Right lobe of liver (tissue), 6 donors: ENCODE measurements around the gene ALOXE3. TPM values are rescaled to one million over a fixed set of nuclear protein-coding genes. Genes with fewer than 3 reads are reported as not detected.

Experiments
- ATAC-seq, 4 donors: fragments of 200-7000 bp; cut with Tn5 transposase; one replicate each; pipeline ENCODE4 v1.9.1; 2020; ENCODE audit warnings: mild to moderate bottlenecking in 4 of 4, moderate library complexity in 4 of 4
- DNase-seq, 3 donors: peaks; one replicate each; pipeline ENCODE4 v3.0.0-alpha.2; 2020
- H3K27ac ChIP-seq, 3 donors: fragments of 200-600 bp; one replicate each; pipeline ENCODE4 v1.8.0; 2022
- H3K27me3 ChIP-seq, 2 donors: fragments of 200-600 bp; one replicate each; pipeline ENCODE4 v1.8.0; 2022
- H3K36me3 ChIP-seq, 4 donors: fragments of 200-600 bp; sonication (generic) in 1 of 4; one replicate each; pipeline versions ENCODE4 v1.5.1 to v1.8.0; 2017 to 2022; ENCODE audit warnings: control low read depth in 1 of 4
- H3K4me1 ChIP-seq, 4 donors: fragments of 200-600 bp; sonication (generic) in 1 of 4; one replicate each; pipeline versions ENCODE4 v1.5.1 to v1.8.0; 2017 to 2022; ENCODE audit warnings: control low read depth in 1 of 4
- H3K4me3 ChIP-seq, 3 donors: fragments of 200-600 bp; one replicate each; pipeline ENCODE4 v1.8.0; 2022
- H3K9me3 ChIP-seq, 4 donors: fragments of 200-600 bp; sonication (generic) in 1 of 4; one replicate each; pipeline versions ENCODE4 v1.5.1 to v1.8.0; 2017 to 2022; ENCODE audit warnings: control low read depth in 1 of 4
- CTCF ChIP-seq, 4 donors: fragments of 200-600 bp in 3 of 4; fragments of 450-650 bp in 1 of 4; IDR thresholded peaks; one replicate each; pipeline versions ENCODE4 v1.5.1 to v1.8.0; 2016 to 2022; ENCODE audit warnings: antibody characterized with exemption in 4 of 4, mild to moderate bottlenecking in 2 of 4
- POLR2A ChIP-seq: fragments of 450-650 bp; IDR thresholded peaks from one replicate; pipeline ENCODE4 v1.6.1; 2017; ENCODE audit warnings: antibody characterized with exemption, mild to moderate bottlenecking
- WGBS: methylation state at CpG from one replicate; pipeline ENCODE4 v1.1.6; 2018; ENCODE audit warnings: low coverage, low lambda C conversion rate; ENCODE audit not compliant: insufficient coverage; ENCODE audit errors: missing lambda C conversion rate; 5-methylcytosine and 5-hydroxymethylcytosine counted together
- intact Hi-C, 2 donors: fragments of 100-400 bp; cut with DNase I; formaldehyde crosslinking; loops; one replicate each; pipeline versions ENCODE4 v1.11.2 to v1.14.1; 2022
- total RNA-seq, 6 experiments: library from RNA; depleted of rRNA in 2 of 6; stranded (reverse); fragments of >200 nt in 2 of 6; fragmentation: NEBNext Ultra II Directional in 3 of 6; extraction: Animal tissue kit (Norgen Biotek cat#: 25700) in 3 of 6; gene quantifications; one replicate each; pipeline versions ENCODE4 v1.1.0 to v1.2.4, GENCODE V29; 2016 to 2023
- donor health status: DM: no; HTN: yes; CAD: no.
- donor health status: DM: no; HTN: no; CAD: no.
- donor health status: DM: no; HTN: no; CAD: no.
- donor health status: DM: no; HTN: yes; CAD: no.
- donor health status: DM: no; HTN: yes; CAD: no.

ALOXE3 gene
- total RNA-seq, 6 experiments from 2014 or later: not detected

GRCh38 chr17:8141045-8141444 is 22.7 kb upstream of the ALOXE3 start:
- ATAC-seq (no peak), DNase-seq (no peak)
- Histone ChIP-seq H3K36me3 (peaks cover 25 to 69% (median 63%) of the 10 kb centered on the region in 4 donors), H3K4me1 (peaks cover 0 to 9% (median 1%) of the 10 kb centered on the region in 4 donors), H3K9me3 (no peaks in the 10 kb centered on the region), H3K4me3 (no peak overlapping the region), H3K27me3 (no peaks in the 10 kb centered on the region), H3K27ac (no peak overlapping the region)
- intact Hi-C loops: no loop called here
- TF ChIP-seq POLR2A (no peak), CTCF (IDR thresholded peaks at IDR 0.05) (no peak)
- 87% methylated on average over 5 of the region's 7 CpGs for WGBS

- DNase-seq: peak in 2 of 3 donors; percentile 50 to 58
- Histone ChIP-seq H3K36me3 (peaks cover 25 to 62% (median 56%) of the 10 kb centered on the region in 4 donors), H3K4me1 (peaks cover 0 to 9% (median 1%) of the 10 kb centered on the region in 4 donors), H3K27me3 (no peaks in the 10 kb centered on the region), H3K27ac (peak overlapping the region in 1 of 3 donors; percentile 76), H3K9me3 (no peaks in the 10 kb centered on the region), H3K4me3 (no peak overlapping the region)
- no peak for TF ChIP-seq POLR2A
- no peak for TF ChIP-seq CTCF (IDR thresholded peaks at IDR 0.05)
- intact Hi-C loops: no loop called here
- ATAC-seq: no peak
- WGBS: 67% methylated on average over 11 of the region's 18 CpGs
Measured at GRCh38 chr17:8140065-8141029, 22.0 kb upstream of the ALOXE3 start.

GRCh38 chr17:8138672-8139371 is 20.5 kb upstream of the ALOXE3 start:
- no peak overlapping the region for H3K4me3 ChIP-seq
- H3K4me1 ChIP-seq: peaks cover 0 to 9% (median 1%) of the 10 kb centered on the region in 4 donors
- peak overlapping the region in 2 of 3 donors; percentile 76 for H3K27ac ChIP-seq
- DNase-seq: peak; percentile 84 to 92 (median 91)
- TF ChIP-seq POLR2A: peak; percentile 68
- TF ChIP-seq CTCF (IDR thresholded peaks at IDR 0.05): peak; percentile 76 to 82 (median 82)
- H3K9me3 ChIP-seq: no peaks in the 10 kb centered on the region
- 2% methylated on average over 36 of the region's 46 CpGs for WGBS
- peaks cover 19 to 46% (median 42%) of the 10 kb centered on the region in 4 donors for H3K36me3 ChIP-seq
- intact Hi-C loops: no loop called here
- H3K27me3 ChIP-seq: no peaks in the 10 kb centered on the region
- peak; percentile 87 to 93 (median 88) for ATAC-seq

- WGBS: 18% methylated on average over 7 of the region's 7 CpGs
- DNase-seq: no peak
- H3K9me3 ChIP-seq: no peaks in the 10 kb centered on the region
- intact Hi-C loops: no loop called here
- peaks cover 0 to 9% (median 1%) of the 10 kb centered on the region in 4 donors for H3K4me1 ChIP-seq
- ATAC-seq: no peak
- H3K4me3 ChIP-seq: no peak overlapping the region
- peak overlapping the region in 2 of 3 donors; percentile 76 for H3K27ac ChIP-seq
- TF ChIP-seq POLR2A (no peak), CTCF (IDR thresholded peaks at IDR 0.05) (no peak)
- peaks cover 19 to 42% (median 38%) of the 10 kb centered on the region in 4 donors for H3K36me3 ChIP-seq
- H3K27me3 ChIP-seq: no peaks in the 10 kb centered on the region
Measured at GRCh38 chr17:8138374-8138671, 20.0 kb upstream of the ALOXE3 start.
